Measurements from ENCODE around the gene AWAT2. TPM values are rescaled to one million over a fixed set of nuclear protein-coding genes. Genes with fewer than 3 reads are reported as not detected.

AWAT2 gene
- total and polyA plus RNA-seq, 10 of the 15 experiments (the other 5 are each of a cell fraction or from before 2014, with no cell fraction given): not detected

DNA sequence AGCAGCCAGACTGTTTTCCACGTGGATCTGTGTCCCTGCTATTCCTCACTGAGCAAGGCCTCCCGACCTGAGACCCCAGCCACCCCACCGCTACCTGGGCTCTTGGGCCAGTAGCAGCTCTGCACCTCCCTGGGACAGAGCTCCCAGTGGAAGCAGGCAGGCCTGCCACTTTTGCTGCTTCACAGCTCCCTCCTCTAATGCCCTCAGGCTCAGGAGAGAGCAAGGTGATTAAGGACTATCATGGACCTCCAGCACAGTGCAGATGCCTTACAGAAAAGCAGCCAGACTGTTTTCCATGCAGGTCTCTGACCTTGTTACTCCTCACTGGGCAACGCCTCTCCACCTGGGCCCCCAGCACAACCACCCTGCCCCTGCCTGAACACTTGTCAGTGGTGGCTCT, 37.0 kb downstream of the AWAT2 start (continued):
- no peak for TF ChIP-seq HSF1 (IDR thresholded peaks at IDR 0.05; ENCODE audit: low read depth, low read length)
- no peak for TF ChIP-seq RELA (IDR thresholded peaks at IDR 0.05; ENCODE audit: borderline replicate concordance, partially characterized antibody)
- no peak for TF ChIP-seq GATAD2B (conservative IDR thresholded peaks at IDR 0.05; ENCODE audit: low read depth)

GRCh38 chrX:70009970-70010369, 39.8 kb downstream of the AWAT2 start:
- no peaks in the 10 kb centered on the region for H3K27me3 ChIP-seq (replicated peaks in 1 of 2; ENCODE audit: control insufficient read depth in 2 of 2, insufficient read depth in 2 of 2, low read length in 1 of 2)
- ChIA-PET RAD21 (ENCODE audit: unreplicated experiment) (no interaction called here), CTCF (interaction anchor here (1.0 kb wide), 1 partner anchor 20 kb away, joined by 3 read pairs; no protein-coding TSS in a partner anchor), SMC1A (ENCODE audit: uncharacterized antibody, unreplicated experiment) (no interaction called here), POLR2A (no interaction called here)
- no TSS peak for BruUV-seq (replicated peaks)
- ATAC-seq (no peak), DNase-seq (ENCODE audit: low read depth, low spot score) (no peak), FAIRE-seq (no peak)
- H4K20me1 ChIP-seq (ENCODE audit: control insufficient read depth, insufficient read depth): no peaks in the 10 kb centered on the region
- WGBS (ENCODE audit: insufficient coverage, insufficient replicate concordance, low lambda C conversion rate, missing lambda C conversion rate): 4% methylated on average over 2 of the region's 2 CpGs
- H3K27ac ChIP-seq (ENCODE audit: control insufficient read depth, insufficient read depth): no peak overlapping the region
- no peaks in the 10 kb centered on the region for H3K36me3 ChIP-seq (ENCODE audit: control insufficient read depth in 2 of 2, insufficient read depth in 2 of 2, low read length in 1 of 2)
- H3K4me3 ChIP-seq: no peak overlapping the region
- in situ Hi-C loops (cut with MboI): no loop called here
- H2AFZ ChIP-seq (ENCODE audit: control insufficient read depth, low read depth, low read length): no peak overlapping the region
- H3K4me1 ChIP-seq (ENCODE audit: control insufficient read depth, insufficient read depth, low read length): no peaks in the 10 kb centered on the region
- H3K4me2 ChIP-seq (ENCODE audit: control insufficient read depth, insufficient read depth): no peak overlapping the region
- H3K9ac ChIP-seq (ENCODE audit: control insufficient read depth, insufficient read depth, low read length): no peak overlapping the region
- no peaks in the 10 kb centered on the region for H3K9me3 ChIP-seq (replicated peaks; ENCODE audit: control insufficient read depth, insufficient read depth, low read length)
- intact Hi-C loops (cut with micrococcal nuclease; ENCODE audit: unreplicated experiment): no loop called here
- H3K79me2 ChIP-seq (ENCODE audit: control insufficient read depth, insufficient read depth, low read length): no peaks in the 10 kb centered on the region
- TF ChIP-seq BCL3 (IDR thresholded peaks at IDR 0.05; ENCODE audit: borderline replicate concordance, insufficient read depth, low read depth, low read length, poor library complexity, severe bottlenecking) (no peak), NR2C2 (IDR thresholded peaks at IDR 0.05; ENCODE audit: borderline replicate concordance, control insufficient read depth, insufficient read length, low read depth) (no peak), SIN3A (IDR thresholded peaks at IDR 0.05; ENCODE audit: low read depth, low read length) (no peak), SPI1 (IDR thresholded peaks at IDR 0.05; ENCODE audit: borderline replicate concordance, insufficient read depth, low read depth, low read length) (no peak), CHD4 (IDR thresholded peaks at IDR 0.05) (no peak), SKIL (IDR thresholded peaks at IDR 0.05; ENCODE audit: low read depth, poor library complexity, severe bottlenecking) (no peak), BACH1 (IDR thresholded peaks at IDR 0.05; ENCODE audit: borderline replicate concordance) (no peak), CHD1 (IDR thresholded peaks at IDR 0.05; ENCODE audit: low read depth, low read length) (no peak), GABPA (IDR thresholded peaks at IDR 0.05; ENCODE audit: low read depth) (no peak), CREM (IDR thresholded peaks at IDR 0.05; ENCODE audit: low read depth) (no peak), CREB1 (IDR thresholded peaks at IDR 0.05; ENCODE audit: low read depth) (no peak), PML (IDR thresholded peaks at IDR 0.05; ENCODE audit: low read length) (no peak)
- TF ChIP-seq, protein P1, sequence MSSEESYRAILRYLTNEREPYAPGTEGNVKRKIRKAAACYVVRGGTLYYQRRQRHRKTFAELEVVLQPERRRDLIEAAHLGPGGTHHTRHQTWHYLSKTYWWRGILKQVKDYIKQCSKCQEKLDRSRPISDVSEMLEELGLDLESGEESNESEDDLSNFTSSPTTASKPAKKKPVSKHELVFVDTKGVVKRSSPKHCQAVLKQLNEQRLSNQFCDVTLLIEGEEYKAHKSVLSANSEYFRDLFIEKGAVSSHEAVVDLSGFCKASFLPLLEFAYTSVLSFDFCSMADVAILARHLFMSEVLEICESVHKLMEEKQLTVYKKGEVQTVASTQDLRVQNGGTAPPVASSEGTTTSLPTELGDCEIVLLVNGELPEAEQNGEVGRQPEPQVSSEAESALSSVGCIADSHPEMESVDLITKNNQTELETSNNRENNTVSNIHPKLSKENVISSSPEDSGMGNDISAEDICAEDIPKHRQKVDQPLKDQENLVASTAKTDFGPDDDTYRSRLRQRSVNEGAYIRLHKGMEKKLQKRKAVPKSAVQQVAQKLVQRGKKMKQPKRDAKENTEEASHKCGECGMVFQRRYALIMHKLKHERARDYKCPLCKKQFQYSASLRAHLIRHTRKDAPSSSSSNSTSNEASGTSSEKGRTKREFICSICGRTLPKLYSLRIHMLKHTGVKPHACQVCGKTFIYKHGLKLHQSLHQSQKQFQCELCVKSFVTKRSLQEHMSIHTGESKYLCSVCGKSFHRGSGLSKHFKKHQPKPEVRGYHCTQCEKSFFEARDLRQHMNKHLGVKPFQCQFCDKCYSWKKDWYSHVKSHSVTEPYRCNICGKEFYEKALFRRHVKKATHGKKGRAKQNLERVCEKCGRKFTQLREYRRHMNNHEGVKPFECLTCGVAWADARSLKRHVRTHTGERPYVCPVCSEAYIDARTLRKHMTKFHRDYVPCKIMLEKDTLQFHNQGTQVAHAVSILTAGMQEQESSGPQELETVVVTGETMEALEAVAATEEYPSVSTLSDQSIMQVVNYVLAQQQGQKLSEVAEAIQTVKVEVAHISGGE (CRISPR knock-in tag; IDR thresholded peaks at IDR 0.05): no peak
